SK-N-SH treated with all-trans-retinoic acid at 6 μM for 48 hours (cell line): Measurements from ENCODE around the gene ABCA6.

Experiments used
- ARNTL ChIP-seq: fragments of 450-650 bp; formaldehyde crosslinking; IDR thresholded peaks from 2 replicates; pipeline ENCODE4 v1.5.0; 2020; ENCODE audit warnings: low read depth, mild to moderate bottlenecking, moderate library complexity, borderline replicate concordance
- TOX ChIP-seq: fragments of 250-450 bp; sonication (Bioruptor Pico); IDR thresholded peaks from 2 replicates; pipeline ENCODE4 v1.8.0; 2021; ENCODE audit warnings: mild to moderate bottlenecking, moderate library complexity, borderline replicate concordance
- ZFP30 ChIP-seq: fragments of 450-650 bp; formaldehyde crosslinking; IDR thresholded peaks from 2 replicates; pipeline ENCODE4 v1.5.0; 2022; ENCODE audit warnings: mild to moderate bottlenecking, moderate library complexity
- TF ChIP-seq, protein P1 (sequence below): fragments of 250-450 bp; sonication (Bioruptor Pico); IDR thresholded peaks from 2 replicates; pipeline ENCODE4 v1.8.0; 2020; ENCODE audit warnings: mild to moderate bottlenecking, moderate library complexity, borderline replicate concordance
- TF ChIP-seq, protein P2 (sequence below): fragments of 250-450 bp; sonication (Bioruptor Pico); IDR thresholded peaks from 2 replicates; pipeline ENCODE4 v1.5.1; 2021; ENCODE audit warnings: mild to moderate bottlenecking, moderate library complexity

DNA sequence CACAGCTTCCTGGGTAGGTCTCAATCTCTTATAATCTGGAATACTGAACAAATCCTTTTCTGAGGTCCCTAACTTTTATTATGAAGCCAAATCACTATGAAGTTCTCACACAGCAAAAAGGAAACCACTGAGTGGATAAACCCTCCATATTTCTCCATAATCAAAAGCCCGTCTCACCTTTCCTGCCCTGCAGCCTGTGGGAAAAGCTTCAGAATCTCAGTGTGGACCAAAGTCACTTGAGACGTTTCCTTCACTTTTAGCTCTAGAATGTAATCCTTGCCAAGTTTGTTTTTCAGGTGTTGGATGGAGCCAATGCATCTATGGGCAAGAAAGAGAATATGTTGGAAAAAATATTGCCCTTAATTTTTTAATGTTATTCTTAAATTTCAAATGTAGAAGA, 59.0 kb downstream of the ABCA6 start:
- TF ChIP-seq TOX (CRISPR knock-in tag) (no peak), ZFP30 (CRISPR knock-in tag) (no peak), ARNTL (CRISPR knock-in tag) (no peak)
- TF ChIP-seq, protein P1, sequence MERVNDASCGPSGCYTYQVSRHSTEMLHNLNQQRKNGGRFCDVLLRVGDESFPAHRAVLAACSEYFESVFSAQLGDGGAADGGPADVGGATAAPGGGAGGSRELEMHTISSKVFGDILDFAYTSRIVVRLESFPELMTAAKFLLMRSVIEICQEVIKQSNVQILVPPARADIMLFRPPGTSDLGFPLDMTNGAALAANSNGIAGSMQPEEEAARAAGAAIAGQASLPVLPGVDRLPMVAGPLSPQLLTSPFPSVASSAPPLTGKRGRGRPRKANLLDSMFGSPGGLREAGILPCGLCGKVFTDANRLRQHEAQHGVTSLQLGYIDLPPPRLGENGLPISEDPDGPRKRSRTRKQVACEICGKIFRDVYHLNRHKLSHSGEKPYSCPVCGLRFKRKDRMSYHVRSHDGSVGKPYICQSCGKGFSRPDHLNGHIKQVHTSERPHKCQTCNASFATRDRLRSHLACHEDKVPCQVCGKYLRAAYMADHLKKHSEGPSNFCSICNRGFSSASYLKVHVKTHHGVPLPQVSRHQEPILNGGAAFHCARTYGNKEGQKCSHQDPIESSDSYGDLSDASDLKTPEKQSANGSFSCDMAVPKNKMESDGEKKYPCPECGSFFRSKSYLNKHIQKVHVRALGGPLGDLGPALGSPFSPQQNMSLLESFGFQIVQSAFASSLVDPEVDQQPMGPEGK (CRISPR knock-in tag): no peak
- TF ChIP-seq, protein P2, sequence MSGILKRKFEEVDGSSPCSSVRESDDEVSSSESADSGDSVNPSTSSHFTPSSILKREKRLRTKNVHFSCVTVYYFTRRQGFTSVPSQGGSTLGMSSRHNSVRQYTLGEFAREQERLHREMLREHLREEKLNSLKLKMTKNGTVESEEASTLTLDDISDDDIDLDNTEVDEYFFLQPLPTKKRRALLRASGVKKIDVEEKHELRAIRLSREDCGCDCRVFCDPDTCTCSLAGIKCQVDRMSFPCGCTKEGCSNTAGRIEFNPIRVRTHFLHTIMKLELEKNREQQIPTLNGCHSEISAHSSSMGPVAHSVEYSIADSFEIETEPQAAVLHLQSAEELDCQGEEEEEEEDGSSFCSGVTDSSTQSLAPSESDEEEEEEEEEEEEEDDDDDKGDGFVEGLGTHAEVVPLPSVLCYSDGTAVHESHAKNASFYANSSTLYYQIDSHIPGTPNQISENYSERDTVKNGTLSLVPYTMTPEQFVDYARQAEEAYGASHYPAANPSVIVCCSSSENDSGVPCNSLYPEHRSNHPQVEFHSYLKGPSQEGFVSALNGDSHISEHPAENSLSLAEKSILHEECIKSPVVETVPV: no peak
